WI38 (cell line): ENCODE measurements around the gene DUS2.

ENCODE experiments used
- H3K4me3 ChIP-seq: 2 replicates; pipeline ENCODE4 v1.5.1; 2011; ENCODE audit warnings: low read depth, mild to moderate bottlenecking, control low read depth, low read length
- CTCF ChIP-seq: IDR thresholded peaks from 2 replicates; pipeline ENCODE4 v1.5.1; 2012; ENCODE audit warnings: low read depth, mild to moderate bottlenecking, control low read depth, low read length

The DUS2 gene

DNA sequence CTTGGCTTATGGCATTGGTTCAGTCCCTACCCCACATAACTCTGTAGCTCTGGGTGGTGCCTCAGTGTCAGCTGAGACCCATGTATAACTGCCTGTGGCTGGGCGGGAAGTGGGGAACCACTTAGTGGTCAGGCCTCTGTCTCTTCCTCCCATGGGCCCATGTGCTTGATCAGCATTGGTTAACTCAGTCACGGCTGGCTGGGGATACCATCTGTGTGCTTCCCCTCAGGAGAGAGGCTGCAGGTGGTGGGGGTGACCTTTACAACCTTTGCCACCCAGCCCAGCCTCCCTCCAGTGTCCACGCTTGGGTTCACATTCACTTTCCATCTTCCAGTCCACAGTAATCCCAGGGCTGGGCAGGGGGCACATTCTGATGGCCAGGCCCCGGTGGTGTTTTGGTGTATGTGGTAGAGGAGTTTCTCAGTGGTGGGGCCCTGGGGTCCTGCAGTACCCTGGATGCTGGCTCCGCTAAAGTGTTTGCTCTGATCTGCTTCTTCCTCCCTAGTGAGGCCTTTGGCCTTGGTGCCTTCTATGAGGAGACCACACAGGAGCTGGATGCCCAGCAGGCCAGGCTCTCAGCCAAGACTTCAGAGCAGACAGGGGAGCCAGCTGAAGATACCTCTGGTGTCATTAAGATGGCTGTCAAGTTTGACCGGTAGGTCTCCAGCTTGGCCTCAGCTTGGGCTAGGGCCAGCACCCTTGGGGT is 51.9 kb downstream of the DUS2 start:
- no peak for TF ChIP-seq CTCF
- H3K4me3 ChIP-seq = no peak overlapping the region

GRCh38 chr16:68075980-68076379 is 52.9 kb downstream of the DUS2 start:
- H3K4me3 ChIP-seq = no peak overlapping the region
- TF ChIP-seq CTCF = no peak

- no peak overlapping the region for H3K4me3 ChIP-seq
- TF ChIP-seq CTCF = no peak
These were observed 53.5 kb downstream of the DUS2 start for GRCh38 chr16:68076560-68076959.

GRCh38 chr16:68077866-68078700 is 55.0 kb downstream of the DUS2 start:
- H3K4me3 ChIP-seq = no peak overlapping the region

GRCh38 chr16:68078701-68079375 is 55.8 kb downstream of the DUS2 start:
- TF ChIP-seq CTCF = no peak
- H3K4me3 ChIP-seq = no peak overlapping the region

More at GRCh38 chr16:68077866-68078700, 55.0 kb downstream of the DUS2 start:
- TF ChIP-seq CTCF = no peak

DNA sequence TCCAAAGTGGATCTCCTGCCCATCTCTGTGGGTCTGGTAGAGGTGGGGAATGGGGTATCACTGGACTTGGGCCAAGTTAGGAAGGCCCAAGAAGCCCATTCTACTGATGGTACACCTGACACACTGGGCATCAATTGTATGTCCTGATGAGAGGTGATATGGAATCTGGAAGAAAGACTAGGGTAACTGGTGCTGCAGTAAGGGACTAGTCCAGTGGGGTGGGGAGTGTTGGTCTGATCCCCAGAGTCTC is 56.2 kb downstream of the DUS2 start:
- no peak for TF ChIP-seq CTCF
- H3K4me3 ChIP-seq = no peak overlapping the region

DNA sequence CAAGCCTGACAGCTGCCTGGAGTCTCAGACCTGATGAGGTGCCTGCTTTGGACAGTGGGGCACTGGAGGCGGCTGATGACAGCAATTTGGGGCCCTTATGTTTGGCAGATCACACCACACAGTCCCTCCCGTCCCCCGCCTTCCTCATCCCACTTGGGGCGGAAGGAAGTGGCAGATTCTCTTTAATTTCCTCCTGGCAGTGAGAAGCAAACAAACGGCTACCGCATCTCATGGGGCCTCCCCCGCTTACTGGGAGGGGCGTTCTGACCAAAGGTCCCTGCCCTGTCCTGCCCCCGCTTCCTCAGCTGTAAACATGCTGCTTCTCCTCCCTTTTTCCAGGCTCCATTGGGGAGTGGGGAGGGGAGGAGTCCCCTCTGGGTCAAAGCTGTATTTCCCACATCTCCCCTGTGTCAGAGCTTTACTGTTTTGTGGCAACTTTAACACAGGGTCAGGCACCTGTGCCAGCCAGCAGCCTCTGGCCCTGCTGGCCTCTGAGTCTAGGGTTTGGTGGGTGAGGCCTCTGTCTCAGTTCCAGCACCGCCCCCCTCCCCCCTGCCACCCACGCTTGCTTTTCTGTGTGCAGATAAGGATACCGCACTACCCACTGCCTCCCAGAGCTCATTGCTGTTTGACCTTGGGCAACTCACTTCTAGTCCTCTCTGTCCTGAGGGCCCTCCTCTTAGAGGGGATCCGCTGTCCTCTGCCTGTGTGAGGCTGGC is 56.7 kb downstream of the DUS2 start:
- TF ChIP-seq CTCF = no peak
- no peak overlapping the region for H3K4me3 ChIP-seq
